Measurements from ENCODE around the gene FBXL13. TPM values are rescaled to one million over a fixed set of nuclear protein-coding genes. Genes with fewer than 3 reads are reported as not detected.
"Not testable (repeated sequence)": the region's sequence is repeated elsewhere in the genome, so short reads cannot be mapped to it uniquely, and the experiment has no call there.

Gene FBXL13
- total RNA-seq, 1 experiment from 2014 or later, result 2.5 TPM

DNA sequence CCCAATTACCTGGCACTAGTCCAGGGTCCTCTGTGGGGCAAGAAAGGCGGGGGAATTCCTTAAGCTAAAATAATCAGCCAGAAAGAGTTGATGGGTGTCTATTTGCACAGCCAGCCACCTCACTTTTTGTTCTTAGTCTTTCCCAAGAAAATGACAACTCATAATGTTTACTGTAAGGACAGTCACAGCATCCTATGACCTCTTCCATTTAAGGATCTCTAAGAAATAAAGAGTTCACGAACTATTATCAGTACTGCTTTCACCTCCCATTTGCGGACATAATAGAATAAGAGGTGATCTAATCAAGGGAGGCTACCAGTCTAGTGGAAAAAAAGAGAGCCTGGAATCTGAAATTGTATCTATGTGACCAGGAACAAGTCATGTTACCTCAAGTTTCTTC is 234.2 kb downstream of the FBXL13 start:
- Histone ChIP-seq H3K9me3 (ENCODE audit: control insufficient read depth, insufficient read depth, low read depth, low read length) (no peaks in the 10 kb centered on the region), H3K4me1 (ENCODE audit: control insufficient read depth, insufficient read depth, low read length) (no peaks in the 10 kb centered on the region), H3K36me3 (ENCODE audit: control insufficient read depth, insufficient read depth, low read length) (no peaks in the 10 kb centered on the region), H3K4me3 (ENCODE audit: low read depth in 2 of 2, low read length in 2 of 2) (no peak overlapping the region), H3K27me3 (ENCODE audit: control insufficient read depth, insufficient read depth, low read length) (no peaks in the 10 kb centered on the region), H3K27ac (ENCODE audit: low read length) (no peak overlapping the region)
- intact Hi-C loops (cut with micrococcal nuclease; ENCODE audit: unreplicated experiment), result no loop called here
- POLR2A ChIA-PET, result no interaction called here
- DNase-seq (ENCODE audit: low read depth, low spot score), result no peak
- no TSS peak for BruUV-seq (replicated peaks)
- in situ Hi-C loops (cut with HindIII; ENCODE audit: low pct_unique_long_range_greater_than_20kb, low sequenced_read_pairs), result no loop called here
- no peak for TF ChIP-seq POLR2AphosphoS5 (IDR thresholded peaks at IDR 0.05; ENCODE audit: low read depth, low read length)
- no peak for TF ChIP-seq TCF7L2 (IDR thresholded peaks at IDR 0.05; ENCODE audit: low read depth, low read length)
- TF ChIP-seq, protein P1, sequence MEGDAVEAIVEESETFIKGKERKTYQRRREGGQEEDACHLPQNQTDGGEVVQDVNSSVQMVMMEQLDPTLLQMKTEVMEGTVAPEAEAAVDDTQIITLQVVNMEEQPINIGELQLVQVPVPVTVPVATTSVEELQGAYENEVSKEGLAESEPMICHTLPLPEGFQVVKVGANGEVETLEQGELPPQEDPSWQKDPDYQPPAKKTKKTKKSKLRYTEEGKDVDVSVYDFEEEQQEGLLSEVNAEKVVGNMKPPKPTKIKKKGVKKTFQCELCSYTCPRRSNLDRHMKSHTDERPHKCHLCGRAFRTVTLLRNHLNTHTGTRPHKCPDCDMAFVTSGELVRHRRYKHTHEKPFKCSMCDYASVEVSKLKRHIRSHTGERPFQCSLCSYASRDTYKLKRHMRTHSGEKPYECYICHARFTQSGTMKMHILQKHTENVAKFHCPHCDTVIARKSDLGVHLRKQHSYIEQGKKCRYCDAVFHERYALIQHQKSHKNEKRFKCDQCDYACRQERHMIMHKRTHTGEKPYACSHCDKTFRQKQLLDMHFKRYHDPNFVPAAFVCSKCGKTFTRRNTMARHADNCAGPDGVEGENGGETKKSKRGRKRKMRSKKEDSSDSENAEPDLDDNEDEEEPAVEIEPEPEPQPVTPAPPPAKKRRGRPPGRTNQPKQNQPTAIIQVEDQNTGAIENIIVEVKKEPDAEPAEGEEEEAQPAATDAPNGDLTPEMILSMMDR (IDR thresholded peaks at IDR 0.05), result no peak
- CTCF ChIA-PET, result no interaction called here
- no peak for ATAC-seq

DNA sequence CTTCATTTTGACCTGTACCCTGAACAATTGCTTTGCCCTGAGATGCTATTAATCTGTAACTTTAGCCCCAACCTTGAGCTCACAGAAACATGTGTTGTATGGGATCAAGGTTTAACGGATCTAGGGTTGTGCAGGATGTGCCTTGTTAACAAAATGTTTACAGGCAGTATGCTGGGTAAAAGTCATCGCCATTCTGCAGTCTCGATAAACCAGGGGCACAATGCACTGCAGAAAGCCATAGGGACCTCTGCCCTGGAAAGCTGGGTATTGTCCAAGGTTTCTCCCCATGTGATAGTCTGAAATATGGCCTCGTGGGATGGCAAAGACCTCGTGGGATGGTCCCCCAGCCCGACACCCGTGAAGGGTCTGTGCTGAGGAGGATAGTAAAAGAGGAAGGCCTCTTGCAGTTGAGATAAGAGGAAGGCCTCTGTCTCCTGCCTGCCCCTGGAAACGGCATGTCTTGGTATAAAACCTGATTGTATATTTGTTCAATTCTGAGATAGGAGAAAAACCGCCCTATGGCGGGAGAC is 236.0 kb downstream of the FBXL13 start:
- H3K4me1 ChIP-seq (ENCODE audit: control insufficient read depth, insufficient read depth, low read length); H3K36me3 ChIP-seq (ENCODE audit: control insufficient read depth, insufficient read depth, low read length); BruUV-seq (replicated peaks); H3K4me3 ChIP-seq (ENCODE audit: low read depth in 2 of 2, low read length in 2 of 2); H3K27ac ChIP-seq (ENCODE audit: low read length); intact Hi-C loops (cut with micrococcal nuclease; ENCODE audit: unreplicated experiment); ATAC-seq; POLR2A ChIA-PET; in situ Hi-C loops (cut with HindIII; ENCODE audit: low pct_unique_long_range_greater_than_20kb, low sequenced_read_pairs); DNase-seq (ENCODE audit: low read depth, low spot score); CTCF ChIA-PET; H3K27me3 ChIP-seq (ENCODE audit: control insufficient read depth, insufficient read depth, low read length); H3K9me3 ChIP-seq (ENCODE audit: control insufficient read depth, insufficient read depth, low read depth, low read length): not testable (repeated sequence)

DNA sequence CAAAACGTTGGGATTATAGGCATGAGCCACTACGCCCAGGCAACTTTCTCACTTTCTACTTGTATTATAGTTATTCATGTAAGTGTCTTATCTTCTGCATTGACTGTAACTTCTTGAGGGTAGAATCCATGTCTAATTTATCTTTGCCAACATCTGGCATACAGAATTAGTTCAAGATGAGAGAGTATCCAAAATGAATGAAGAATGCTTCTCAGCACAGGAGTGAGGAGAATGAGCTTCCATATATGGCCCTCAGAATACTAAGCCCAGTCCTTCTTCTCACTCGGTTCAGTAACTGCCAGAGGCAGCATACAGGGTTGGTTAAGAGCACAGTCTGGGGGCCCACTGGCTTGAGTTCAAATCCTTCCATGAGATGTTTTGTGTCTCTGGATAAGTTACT is 236.8 kb downstream of the FBXL13 start:
- H3K9me3 ChIP-seq (ENCODE audit: control insufficient read depth, insufficient read depth, low read depth, low read length), result no peaks in the 10 kb centered on the region
- in situ Hi-C loops (cut with HindIII; ENCODE audit: low pct_unique_long_range_greater_than_20kb, low sequenced_read_pairs) (no loop called here), intact Hi-C loops (cut with micrococcal nuclease; ENCODE audit: unreplicated experiment) (no loop called here)
- no peak overlapping the region for H3K27ac ChIP-seq (ENCODE audit: low read length)
- H3K4me3 ChIP-seq (ENCODE audit: low read depth in 2 of 2, low read length in 2 of 2), result no peak overlapping the region
- ChIA-PET POLR2A (interaction anchor here (0.7 kb wide), 1 partner anchor 53 kb away, joined by 3 read pairs; no protein-coding TSS in a partner anchor), CTCF (no interaction called here)
- ATAC-seq (no peak), DNase-seq (ENCODE audit: low read depth, low spot score) (no peak)
- H3K36me3 ChIP-seq (ENCODE audit: control insufficient read depth, insufficient read depth, low read length), result no peaks in the 10 kb centered on the region
- no peaks in the 10 kb centered on the region for H3K4me1 ChIP-seq (ENCODE audit: control insufficient read depth, insufficient read depth, low read length)
- TF ChIP-seq TCF7L2 (IDR thresholded peaks at IDR 0.05; ENCODE audit: low read depth, low read length) (no peak), SIN3A (IDR thresholded peaks at IDR 0.05; ENCODE audit: borderline replicate concordance, insufficient read depth, low read depth, low read length) (no peak), POLR2AphosphoS5 (IDR thresholded peaks at IDR 0.05; ENCODE audit: low read depth, low read length) (no peak)
- TF ChIP-seq, protein P2, sequence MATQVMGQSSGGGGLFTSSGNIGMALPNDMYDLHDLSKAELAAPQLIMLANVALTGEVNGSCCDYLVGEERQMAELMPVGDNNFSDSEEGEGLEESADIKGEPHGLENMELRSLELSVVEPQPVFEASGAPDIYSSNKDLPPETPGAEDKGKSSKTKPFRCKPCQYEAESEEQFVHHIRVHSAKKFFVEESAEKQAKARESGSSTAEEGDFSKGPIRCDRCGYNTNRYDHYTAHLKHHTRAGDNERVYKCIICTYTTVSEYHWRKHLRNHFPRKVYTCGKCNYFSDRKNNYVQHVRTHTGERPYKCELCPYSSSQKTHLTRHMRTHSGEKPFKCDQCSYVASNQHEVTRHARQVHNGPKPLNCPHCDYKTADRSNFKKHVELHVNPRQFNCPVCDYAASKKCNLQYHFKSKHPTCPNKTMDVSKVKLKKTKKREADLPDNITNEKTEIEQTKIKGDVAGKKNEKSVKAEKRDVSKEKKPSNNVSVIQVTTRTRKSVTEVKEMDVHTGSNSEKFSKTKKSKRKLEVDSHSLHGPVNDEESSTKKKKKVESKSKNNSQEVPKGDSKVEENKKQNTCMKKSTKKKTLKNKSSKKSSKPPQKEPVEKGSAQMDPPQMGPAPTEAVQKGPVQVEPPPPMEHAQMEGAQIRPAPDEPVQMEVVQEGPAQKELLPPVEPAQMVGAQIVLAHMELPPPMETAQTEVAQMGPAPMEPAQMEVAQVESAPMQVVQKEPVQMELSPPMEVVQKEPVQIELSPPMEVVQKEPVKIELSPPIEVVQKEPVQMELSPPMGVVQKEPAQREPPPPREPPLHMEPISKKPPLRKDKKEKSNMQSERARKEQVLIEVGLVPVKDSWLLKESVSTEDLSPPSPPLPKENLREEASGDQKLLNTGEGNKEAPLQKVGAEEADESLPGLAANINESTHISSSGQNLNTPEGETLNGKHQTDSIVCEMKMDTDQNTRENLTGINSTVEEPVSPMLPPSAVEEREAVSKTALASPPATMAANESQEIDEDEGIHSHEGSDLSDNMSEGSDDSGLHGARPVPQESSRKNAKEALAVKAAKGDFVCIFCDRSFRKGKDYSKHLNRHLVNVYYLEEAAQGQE (IDR thresholded peaks at IDR 0.05; ENCODE audit: insufficient read depth in 1 of 2, low read depth in 2 of 2, low read length in 1 of 2), result no peak
- TF ChIP-seq, protein P1 (IDR thresholded peaks at IDR 0.05), result no peak
- BruUV-seq (replicated peaks), result no TSS peak
- H3K27me3 ChIP-seq (ENCODE audit: control insufficient read depth, insufficient read depth, low read length), result no peaks in the 10 kb centered on the region
